A549 (cell line): ENCODE measurements around the gene CLPX.

Experiments
- CHD2 ChIP-seq: fragments of 150-350 bp; IDR thresholded peaks from 2 replicates; pipeline ENCODE4 v1.6.1; 2014; ENCODE audit warnings: low read length; ENCODE audit not compliant: partially characterized antibody
- CTCF ChIP-seq: fragments of >200 bp; sonication (Bioruptor Twin); formaldehyde crosslinking; IDR thresholded peaks from 3 replicates; pipeline ENCODE4 v1.5.1; 2016
- E2F6 ChIP-seq: IDR thresholded peaks from 2 replicates; pipeline ENCODE4 v1.6.1; 2012; ENCODE audit warnings: low read depth, borderline replicate concordance
- ELK1 ChIP-seq: fragments of 150-350 bp; IDR thresholded peaks from 2 replicates; pipeline ENCODE4 v1.6.1; 2014; ENCODE audit warnings: low read depth, mild to moderate bottlenecking, low read length
- HEYL ChIP-seq: fragments of 250-450 bp; sonication (Bioruptor Pico); IDR thresholded peaks from 2 replicates; pipeline ENCODE4 v1.8.0; 2021; ENCODE audit warnings: mild to moderate bottlenecking, moderate library complexity
- KDM1A ChIP-seq: fragments of 200-600 bp; sonication (generic); IDR thresholded peaks from 2 replicates; pipeline ENCODE4 v1.6.1; 2016; ENCODE audit warnings: low read depth, mild to moderate bottlenecking
- NFE2L2 ChIP-seq: fragments of 150-350 bp; conservative IDR thresholded peaks from 2 replicates; pipeline ENCODE4 v1.6.1; 2014; ENCODE audit warnings: low read length
- PBX3 ChIP-seq: IDR thresholded peaks from 2 replicates; pipeline ENCODE4 v1.6.1; 2012
- PHF8 ChIP-seq: fragments of 200-600 bp; sonication (generic); IDR thresholded peaks from 2 replicates; pipeline ENCODE4 v1.6.1; 2016; ENCODE audit warnings: low read depth, mild to moderate bottlenecking, antibody characterized with exemption, moderate library complexity, borderline replicate concordance
- POLR2A ChIP-seq: IDR thresholded peaks from 2 replicates; pipeline ENCODE4 v1.6.1; 2012; ENCODE audit warnings: mild to moderate bottlenecking, low read length
- REST ChIP-seq: fragments of 200-600 bp; sonication (generic); IDR thresholded peaks from 2 replicates; pipeline ENCODE4 v1.6.1; 2016; ENCODE audit warnings: antibody characterized with exemption, mild to moderate bottlenecking, moderate library complexity
- SREBF2 ChIP-seq: fragments of 450-650 bp; IDR thresholded peaks from 2 replicates; pipeline ENCODE4 v1.6.1; 2014; ENCODE audit warnings: mild to moderate bottlenecking, moderate library complexity
- TF ChIP-seq, protein P1 (sequence below): IDR thresholded peaks from 2 replicates; pipeline ENCODE4 v1.6.1; 2012
- TF ChIP-seq, protein P2 (sequence below): fragments of 250-450 bp; sonication (Bioruptor Pico); IDR thresholded peaks from 2 replicates; pipeline ENCODE4 v1.5.0; 2020; ENCODE audit warnings: low read depth, mild to moderate bottlenecking, moderate library complexity

DNA sequence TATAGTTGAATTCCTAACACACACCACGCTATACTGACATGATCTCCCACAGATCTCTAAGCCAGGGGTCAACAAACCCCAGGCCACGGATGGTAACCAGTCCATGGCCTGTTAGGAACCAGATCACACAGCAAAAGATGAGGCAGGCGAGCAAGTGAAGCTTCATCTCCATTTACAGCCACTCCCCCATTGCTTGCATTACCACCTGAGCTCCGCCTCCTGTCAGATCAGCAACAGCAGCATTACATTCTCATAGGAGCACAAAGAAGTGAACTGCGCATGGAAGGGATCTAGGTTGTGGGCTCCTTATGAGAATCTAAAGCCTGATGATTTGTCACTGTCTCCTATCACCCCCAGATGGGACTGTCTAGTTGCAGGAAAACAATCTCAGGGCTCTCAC lies 54.2 kb downstream of the CLPX start:
- no peak for TF ChIP-seq CTCF
- TF ChIP-seq PBX3, result no peak
- TF ChIP-seq CHD2, result no peak
- no peak for TF ChIP-seq ELK1
- TF ChIP-seq HEYL, result no peak
- no peak for TF ChIP-seq NFE2L2
- TF ChIP-seq POLR2A, result no peak
- no peak for TF ChIP-seq E2F6
- TF ChIP-seq, protein P1, sequence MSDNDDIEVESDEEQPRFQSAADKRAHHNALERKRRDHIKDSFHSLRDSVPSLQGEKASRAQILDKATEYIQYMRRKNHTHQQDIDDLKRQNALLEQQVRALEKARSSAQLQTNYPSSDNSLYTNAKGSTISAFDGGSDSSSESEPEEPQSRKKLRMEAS, result no peak
- TF ChIP-seq KDM1A, result no peak
- TF ChIP-seq SREBF2, result no peak
- TF ChIP-seq REST, result no peak
- TF ChIP-seq, protein P2, sequence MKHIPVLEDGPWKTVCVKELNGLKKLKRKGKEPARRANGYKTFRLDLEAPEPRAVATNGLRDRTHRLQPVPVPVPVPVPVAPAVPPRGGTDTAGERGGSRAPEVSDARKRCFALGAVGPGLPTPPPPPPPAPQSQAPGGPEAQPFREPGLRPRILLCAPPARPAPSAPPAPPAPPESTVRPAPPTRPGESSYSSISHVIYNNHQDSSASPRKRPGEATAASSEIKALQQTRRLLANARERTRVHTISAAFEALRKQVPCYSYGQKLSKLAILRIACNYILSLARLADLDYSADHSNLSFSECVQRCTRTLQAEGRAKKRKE (CRISPR knock-in tag), result no peak
- TF ChIP-seq PHF8, result no peak
